ENCODE data around the gene FGR. TPM values are rescaled to one million over a fixed set of nuclear protein-coding genes. Genes with fewer than 3 reads are reported as not detected.

FGR gene
- total RNA-seq, 1 donor, result 0.18 TPM

DNA sequence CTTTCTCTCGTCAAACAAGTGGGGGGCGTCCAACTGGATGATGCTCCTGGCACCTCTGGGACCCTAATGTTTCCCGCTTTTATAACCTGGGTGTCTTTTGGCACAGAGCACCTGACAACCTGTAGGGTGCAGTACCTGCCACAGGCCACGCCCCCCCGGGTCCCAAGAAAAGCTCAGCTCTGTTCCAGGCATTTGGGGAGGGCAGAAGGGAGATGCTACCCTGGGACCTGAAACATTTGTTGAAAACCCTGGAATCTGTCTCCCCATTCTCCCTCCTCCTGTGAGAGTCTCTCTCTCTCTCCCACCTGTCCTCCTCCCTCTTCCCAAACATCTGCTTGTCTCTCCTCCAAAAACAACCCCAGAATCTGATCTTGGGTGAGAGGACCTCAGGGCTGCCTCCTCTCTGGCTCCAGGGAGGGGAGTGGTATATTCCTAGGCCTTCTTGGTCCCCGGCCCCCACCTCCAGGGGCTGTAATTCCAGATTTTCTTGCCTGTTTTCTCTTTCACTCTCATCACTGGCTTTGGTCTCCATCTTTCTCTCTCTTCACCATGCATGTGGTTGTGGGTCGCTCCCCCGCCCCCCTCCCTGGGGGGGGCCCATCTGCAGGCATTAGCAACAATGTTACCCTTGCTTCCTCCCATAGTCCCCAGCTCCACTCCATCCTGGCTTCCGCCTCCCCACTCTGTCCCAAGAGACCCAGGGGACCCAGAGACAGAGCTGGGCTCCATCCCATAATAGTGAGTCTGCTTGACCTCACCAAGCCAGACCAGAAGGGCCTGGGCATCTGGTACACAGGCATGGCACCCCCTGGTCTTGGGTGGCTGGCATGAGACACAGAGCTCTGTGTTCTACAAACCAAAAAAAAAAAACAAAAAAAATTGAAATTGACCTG is 35.1 kb downstream of the FGR start:
- DNase-seq (ENCODE audit: low read depth), result no peak
- TF ChIP-seq CTCF (IDR thresholded peaks at IDR 0.05; ENCODE audit: insufficient read depth, low read length), result no peak
- peak overlapping the region; percentile 33 for H3K4me3 ChIP-seq (ENCODE audit: low read depth, low read length)

DNA sequence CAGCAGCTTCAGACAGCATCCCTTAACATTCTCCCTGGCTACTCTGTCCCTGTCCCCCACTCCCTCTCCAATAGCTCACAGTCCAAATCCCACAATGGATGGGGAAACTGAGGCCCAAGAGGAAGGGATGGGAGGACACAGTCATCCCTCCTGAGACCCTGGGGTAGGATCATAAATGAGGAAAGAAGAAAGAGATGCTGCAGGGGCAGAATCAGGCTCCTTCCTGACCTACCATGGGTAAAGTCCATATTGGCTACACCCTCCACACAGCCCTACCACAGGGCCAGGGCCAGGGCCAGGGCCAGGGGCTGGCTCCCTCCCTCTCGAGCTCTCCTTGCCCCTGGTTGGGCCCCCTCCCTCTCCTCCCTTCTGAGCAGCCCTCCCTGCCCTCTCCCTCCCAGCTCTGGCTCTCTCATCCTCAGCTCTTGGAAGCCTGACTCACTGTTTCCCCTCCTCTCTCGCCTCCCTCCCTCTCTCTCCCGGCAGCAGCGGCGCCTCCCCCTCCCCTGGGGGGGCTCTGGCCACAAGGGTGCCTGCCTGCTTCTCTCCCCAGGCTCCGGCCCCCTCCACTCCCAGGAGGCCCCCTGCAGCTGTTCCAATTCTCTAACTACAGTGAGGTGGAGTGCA is 36.0 kb downstream of the FGR start:
- TF ChIP-seq CTCF (IDR thresholded peaks at IDR 0.05; ENCODE audit: insufficient read depth, low read length), result no peak

GRCh38 chr1:27598295-27598687 is 36.7 kb downstream of the FGR start:
- no peak for TF ChIP-seq CTCF (IDR thresholded peaks at IDR 0.05; ENCODE audit: insufficient read depth, low read length)
- no peak overlapping the region for H3K4me3 ChIP-seq (ENCODE audit: low read depth, low read length)
- peak; percentile 47 for DNase-seq (ENCODE audit: low read depth)

More for the DNA sequence above, 36.0 kb downstream of the FGR start:
- DNase-seq (ENCODE audit: low read depth), result peak; percentile 77
- peak overlapping the region; percentile 37 for H3K4me3 ChIP-seq (ENCODE audit: low read depth, low read length)

DNA sequence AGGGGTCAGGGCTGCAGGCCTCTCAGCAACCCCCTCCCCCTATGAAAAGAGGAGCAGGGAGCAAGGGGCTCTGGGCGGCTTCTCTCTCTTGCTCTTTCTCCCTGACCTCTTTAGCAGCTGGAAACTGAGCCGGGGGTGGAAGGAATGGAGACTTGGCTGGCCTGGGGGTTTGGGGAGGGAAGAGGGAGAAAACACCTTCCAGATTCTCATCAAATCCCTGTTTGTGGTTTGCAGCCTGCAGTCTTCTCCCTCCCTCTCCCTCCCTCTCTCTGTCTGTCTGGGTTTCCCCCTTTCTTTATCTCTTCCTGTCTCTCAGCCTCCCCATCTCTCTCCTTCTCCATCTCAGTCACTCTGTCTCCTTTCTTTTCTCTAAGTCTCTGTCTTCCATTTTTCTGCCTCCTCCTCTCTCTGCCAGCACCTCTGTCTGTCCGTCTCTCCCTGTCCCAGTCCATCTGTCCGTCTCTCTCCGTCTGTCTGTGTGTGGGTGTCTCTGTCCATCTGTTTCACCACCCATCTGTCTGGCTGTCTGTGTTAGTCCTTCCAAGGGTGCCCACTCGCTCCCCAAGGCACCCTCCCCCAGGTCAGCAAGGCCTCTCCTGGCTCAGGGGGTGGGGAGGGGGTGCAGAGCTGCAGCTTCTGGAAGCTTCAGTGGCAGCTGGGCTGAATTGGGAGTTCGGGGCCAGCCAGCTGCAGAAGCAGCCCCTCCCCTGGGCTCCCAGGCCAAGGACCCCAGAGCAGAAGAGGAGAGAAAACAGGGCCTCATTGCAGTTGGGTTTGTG is 37.3 kb downstream of the FGR start:
- peak; percentile 47 for DNase-seq (ENCODE audit: low read depth)
- no peak for TF ChIP-seq CTCF (IDR thresholded peaks at IDR 0.05; ENCODE audit: insufficient read depth, low read length)
- peak overlapping the region; percentile 33 for H3K4me3 ChIP-seq (ENCODE audit: low read depth, low read length)

DNA sequence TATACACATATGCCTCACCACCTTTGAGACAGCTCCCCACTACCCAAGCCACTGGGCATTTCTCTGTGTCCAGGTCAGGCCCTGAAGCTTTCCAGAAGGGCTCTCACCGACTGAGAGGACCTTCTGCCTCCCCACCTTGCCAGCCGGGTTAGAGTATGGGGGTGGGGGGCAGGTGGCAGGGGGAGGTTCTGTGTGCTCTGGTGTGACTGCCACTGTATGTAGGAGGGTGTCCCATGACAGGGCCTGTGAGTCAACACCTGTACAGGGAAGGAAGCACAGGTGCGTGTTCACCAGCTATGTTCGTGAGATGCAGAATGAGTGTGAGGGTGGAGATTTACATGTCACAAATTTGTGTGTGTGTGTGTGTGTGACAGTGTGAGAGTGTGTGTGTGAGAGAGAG is 38.0 kb downstream of the FGR start:
- no peak overlapping the region for H3K4me3 ChIP-seq (ENCODE audit: low read depth, low read length)
- DNase-seq (ENCODE audit: low read depth), result no peak
- no peak for TF ChIP-seq CTCF (IDR thresholded peaks at IDR 0.05; ENCODE audit: insufficient read depth, low read length)

GRCh38 chr1:27596261-27596660 is 38.7 kb downstream of the FGR start:
- H3K4me3 ChIP-seq (ENCODE audit: low read depth, low read length), result no peak overlapping the region
- TF ChIP-seq CTCF (IDR thresholded peaks at IDR 0.05; ENCODE audit: insufficient read depth, low read length), result no peak
- no peak for DNase-seq (ENCODE audit: low read depth)
